Stimulated activated CD4-positive, alpha-beta T cell treated with anti-CD3 and anti-CD28 coated beads, Interleukin-15, amount 100 ng/mL, for 24 hours (primary cell): ENCODE measurements around the gene GLG1.
"Not testable (repeated sequence)": the region's sequence is repeated elsewhere in the genome, so short reads cannot be mapped to it uniquely, and the experiment has no call there.

Experiments
- DNase-seq: peaks from one replicate; pipeline ENCODE4 v3.0.0-alpha.2; 2020

The GLG1 gene

DNA sequence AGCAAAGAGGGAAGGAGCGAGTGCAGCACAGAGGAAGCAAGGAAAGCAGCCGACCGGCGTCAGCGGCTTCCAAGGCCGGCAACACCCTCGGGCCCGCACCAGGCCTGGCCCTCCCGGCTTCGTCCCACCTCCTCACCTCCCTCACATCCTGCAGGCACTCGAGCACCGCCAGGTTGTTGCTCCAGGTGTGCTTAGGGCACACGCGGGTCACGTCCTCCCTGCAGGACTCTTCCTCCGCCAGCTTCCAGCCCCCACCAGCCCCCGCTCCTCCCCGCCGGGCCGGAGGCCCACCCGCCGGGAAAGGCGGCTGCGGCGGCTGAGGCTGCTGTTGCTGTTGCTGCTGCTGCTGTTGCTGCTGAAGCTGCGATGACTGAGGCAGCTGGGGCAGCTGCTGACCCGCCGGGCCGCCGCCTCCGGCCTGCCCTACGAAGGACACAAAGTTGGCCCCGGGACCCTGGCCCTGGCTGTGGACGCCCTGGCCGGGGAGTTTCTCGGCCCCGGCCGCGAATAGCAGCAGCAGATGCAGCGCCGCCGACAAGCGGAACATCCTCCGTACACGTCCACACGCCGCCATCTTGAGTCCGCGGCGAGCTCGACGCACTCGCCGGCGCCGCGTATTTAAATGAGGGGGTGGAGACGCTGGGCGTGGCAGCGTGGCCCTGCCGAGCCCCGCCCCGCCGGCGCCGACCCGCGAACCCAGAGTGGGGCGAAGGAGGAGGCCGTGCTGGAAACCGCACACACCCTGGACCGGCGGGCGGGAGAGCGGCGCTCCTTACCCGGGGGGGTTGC is at the start of gene GLG1:
Gene GLG1 (minus strand): TSS at position 594 of the 789 bp plus-strand sequence. CDS start 20 bp downstream, at position 574.
- DNase-seq = peak; percentile 93

DNA sequence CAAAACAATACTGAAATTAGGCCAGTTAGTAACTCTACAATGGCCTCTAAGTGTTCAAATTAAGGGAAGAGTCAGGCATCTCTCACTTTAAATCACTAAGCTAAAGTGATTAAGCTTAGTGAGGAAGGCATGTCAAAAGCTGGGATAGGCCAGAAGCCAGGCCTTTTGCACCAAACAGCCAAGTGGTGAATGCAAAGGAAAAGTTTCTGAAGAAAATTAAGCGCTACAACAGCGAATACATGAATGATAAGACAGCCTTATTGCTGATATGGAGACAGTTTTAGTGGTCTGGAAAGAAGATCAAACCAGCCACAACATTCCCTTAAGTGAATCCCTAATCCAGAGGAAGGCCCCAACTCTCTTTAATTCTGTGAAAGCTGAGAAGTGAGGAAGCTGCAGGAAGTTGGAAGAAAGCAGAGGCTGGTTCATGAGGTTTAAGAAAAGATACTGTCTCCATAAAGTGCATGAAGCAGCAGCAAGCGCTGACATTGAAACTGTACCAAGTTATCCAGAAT is 47.7 kb upstream of the GLG1 start:
- DNase-seq = no peak

- DNase-seq = not testable (repeated sequence)
Observed at GRCh38 chr16:74652883-74653282, 46.0 kb upstream of the GLG1 start.

DNA sequence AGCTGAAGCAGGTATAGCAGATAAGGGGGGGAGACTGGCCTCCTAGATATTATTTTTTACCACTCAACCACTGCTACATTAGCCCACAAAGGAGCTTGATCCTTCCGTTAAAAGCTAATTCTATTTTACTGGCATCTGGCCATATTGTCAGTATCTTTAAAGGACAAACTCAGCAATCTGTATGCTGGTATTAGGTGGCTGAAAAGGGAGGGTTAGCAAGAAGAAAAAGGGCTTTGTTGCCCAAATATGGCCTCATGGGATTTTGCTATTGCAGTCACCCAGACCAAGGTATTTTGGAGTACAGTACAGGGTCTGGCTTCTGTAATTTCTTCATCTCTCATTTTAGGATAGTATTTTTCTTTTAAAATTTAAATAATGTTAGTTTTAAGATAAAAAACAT is 45.3 kb upstream of the GLG1 start:
- DNase-seq = no peak

DNA sequence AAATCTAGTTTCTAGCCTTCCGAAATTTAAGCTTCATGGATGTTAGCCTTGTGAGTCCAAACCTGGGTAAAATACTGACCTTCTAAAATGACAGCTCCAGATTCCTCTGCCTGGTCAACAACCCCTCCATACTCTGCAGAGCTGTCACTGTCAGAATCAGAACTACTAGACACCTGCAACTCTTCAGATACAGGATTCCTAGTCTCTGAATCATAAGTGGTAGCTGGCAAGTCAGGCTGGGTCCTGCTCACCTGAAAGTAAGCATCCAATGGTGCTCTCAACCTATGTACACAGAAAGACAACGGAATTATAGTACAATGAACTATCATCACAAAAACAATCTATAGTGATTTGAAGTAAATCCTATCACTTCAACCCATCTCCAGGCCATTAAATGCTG is 44.9 kb upstream of the GLG1 start:
- no peak for DNase-seq

DNA sequence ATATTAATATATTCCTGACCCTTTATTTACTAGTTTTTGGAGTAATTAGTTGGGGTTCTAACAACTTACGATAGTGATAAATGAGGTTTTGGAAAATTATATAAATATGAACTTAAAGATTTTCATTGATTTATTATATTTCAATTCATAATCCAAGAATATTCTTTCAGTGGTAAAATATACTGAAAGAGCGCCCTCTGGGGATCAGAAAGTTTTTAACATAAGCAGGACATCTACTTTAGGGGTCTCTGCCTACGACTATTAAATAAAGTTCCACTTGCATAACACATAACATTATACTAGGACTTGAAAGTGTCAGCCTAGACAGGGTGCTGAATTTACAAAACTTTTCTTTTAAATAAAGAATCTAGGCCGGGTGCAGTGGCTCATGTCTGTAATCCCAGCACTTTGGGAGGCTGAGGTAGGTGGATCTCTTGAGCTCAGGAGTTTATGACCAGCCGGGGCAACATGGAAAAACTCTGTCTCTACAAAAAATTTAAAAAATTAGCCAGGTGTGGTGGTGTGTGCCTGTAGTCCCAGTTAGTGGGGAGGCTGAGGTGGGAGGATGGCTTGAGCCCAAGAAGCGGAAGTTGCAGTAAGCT is 44.2 kb upstream of the GLG1 start:
- no peak for DNase-seq

DNA sequence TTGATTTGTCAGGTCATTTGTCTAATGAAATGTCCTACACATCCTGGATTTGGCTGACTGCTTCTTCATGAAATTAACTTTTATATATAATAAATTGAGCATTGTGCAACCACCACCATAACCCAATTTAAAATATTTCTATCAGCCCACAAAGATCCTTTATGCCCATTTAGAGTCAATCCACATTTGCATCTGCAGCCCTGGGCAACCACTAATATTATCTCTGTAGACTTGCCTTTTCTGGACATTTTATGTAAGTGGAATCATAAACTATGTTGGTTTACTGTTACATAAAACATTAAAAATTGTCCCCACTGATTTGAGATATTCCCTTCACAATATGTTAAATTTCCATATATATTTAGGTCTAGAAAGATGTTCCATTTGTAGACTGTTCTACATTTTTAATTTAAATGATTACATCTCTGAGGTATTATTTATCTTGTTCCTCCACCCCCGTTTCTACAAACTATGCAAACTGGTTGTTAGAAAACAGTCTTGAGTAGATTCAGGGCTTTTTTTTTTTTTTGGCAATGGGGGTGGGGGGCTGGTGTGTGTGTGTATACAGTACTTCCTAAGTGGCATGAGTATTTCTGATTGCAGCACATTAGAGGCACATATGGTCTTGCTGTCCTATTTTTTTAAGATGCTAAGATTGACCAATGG is 43.1 kb upstream of the GLG1 start:
- DNase-seq = no peak

DNA sequence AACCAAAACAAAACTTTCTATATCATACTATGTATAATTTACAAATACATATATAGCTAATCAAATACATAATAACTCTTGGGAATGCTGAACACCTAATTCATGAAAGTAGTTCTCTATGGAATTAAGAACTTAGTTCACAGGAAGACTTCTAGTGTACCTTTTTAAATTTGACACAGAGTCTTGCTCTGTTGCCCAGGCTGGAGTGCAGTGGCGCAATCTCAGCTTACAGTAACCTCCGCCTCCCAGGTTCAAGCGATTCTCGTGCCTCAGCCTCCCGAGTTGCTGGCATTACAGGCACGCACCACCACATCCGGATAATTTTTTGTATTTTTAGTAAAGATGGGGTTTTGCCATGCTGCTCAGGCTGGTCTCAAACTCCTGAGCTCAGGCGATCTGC is 35.1 kb upstream of the GLG1 start:
- no peak for DNase-seq

GRCh38 chr16:74637742-74638453 is 31.0 kb upstream of the GLG1 start:
- no peak for DNase-seq

DNA sequence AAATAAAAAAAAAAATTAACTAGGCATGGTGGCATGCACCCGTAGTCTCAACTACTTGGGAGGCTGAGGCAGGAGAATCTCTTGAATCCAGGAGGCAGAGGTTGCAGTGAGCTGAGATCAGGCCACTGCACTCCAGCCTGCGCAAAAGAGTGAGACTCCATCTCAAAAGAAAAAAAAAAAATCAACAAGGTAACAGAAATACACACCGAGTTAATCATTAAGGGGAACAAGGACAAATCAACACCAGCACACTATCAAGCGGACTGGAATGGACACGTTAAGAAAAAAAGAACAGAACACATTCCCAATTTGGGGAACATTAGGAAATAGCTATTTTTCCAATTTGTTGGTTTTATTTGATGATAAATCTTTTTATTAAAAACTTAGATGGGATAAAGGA is 28.4 kb upstream of the GLG1 start:
- no peak for DNase-seq

DNA sequence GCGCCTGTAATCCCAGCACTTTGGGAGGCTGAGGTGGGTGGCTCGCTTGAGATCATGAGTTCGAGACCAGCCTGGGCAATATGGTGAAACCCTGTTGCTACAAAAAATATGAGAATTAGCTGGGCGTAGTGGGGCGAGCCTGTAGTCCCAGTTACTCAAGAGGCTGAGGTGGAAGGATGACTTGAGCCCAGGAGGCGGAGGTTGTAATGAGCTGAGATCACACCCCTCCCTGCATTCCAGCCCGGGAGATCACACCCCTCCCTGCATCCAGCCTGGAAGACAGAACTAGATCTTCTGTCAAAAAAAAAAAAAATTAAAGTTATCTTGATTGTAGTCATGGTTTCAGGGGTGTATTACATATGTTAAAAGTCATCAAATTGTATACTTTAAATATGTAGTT is 26.8 kb upstream of the GLG1 start:
- DNase-seq = no peak

DNA sequence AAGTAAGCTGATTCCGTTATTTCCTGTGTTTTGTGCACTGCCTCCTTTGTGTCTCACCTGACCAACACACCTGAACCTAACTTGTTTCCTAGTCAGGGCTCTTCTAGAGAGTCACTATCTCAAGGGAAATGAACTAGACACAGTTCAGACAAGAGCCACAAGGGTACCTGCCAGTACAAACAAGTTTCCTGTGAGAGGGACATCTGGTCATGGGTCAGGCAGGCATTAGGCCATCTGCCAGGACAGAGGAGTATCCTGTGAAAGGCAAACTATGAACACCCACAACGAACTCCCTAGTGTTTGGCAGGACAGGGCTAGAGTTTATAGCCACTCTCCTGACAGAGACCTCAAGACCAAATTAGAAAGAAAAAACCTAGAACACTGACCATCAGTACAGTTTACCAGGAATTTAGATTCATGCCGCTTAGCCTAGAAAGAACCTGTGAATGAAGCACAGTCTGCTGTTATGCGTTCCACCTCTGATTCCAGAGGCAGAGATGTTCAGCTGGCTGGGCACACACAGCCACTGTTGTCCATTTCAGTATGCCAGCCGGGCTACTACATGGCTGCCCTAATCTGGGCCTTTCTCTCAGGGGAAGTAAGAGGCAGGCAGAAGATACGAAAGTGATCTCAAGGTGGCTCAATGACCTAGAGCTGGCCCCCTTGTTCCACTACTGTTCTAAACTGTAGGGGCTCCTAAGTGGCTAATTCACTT is 20.7 kb upstream of the GLG1 start:
- DNase-seq = no peak

DNA sequence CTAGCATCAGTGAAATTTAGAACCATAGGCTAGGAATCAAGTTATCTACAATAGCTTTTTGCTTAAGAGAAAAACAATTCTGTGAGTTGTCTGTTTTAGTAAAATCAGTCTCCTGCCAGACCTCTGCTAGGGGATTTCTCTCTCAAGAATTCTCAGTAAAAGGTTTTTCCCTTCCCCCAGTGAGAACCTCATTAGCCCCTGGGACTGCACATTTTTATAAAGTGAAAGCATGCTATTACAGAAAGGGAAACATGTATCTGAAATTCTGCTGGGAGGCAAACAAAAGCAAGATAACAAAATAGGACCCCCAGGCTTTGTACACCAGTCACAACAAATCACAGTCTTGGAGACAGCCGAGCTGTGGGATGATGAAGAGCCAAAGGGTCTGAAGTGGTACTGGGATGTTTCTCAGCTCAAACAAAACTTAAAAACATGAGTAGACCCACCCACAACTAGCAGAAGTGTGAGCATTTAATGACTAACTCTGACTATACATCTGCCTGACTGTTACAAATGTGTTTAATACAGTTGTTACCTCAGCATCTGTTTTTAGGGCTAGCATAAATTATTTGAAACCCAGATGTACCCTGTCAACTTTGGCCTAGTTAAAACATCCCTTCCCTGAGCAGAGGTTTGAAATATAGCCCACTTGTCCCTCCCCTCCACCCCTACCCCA is 20.0 kb upstream of the GLG1 start:
- no peak for DNase-seq

DNA sequence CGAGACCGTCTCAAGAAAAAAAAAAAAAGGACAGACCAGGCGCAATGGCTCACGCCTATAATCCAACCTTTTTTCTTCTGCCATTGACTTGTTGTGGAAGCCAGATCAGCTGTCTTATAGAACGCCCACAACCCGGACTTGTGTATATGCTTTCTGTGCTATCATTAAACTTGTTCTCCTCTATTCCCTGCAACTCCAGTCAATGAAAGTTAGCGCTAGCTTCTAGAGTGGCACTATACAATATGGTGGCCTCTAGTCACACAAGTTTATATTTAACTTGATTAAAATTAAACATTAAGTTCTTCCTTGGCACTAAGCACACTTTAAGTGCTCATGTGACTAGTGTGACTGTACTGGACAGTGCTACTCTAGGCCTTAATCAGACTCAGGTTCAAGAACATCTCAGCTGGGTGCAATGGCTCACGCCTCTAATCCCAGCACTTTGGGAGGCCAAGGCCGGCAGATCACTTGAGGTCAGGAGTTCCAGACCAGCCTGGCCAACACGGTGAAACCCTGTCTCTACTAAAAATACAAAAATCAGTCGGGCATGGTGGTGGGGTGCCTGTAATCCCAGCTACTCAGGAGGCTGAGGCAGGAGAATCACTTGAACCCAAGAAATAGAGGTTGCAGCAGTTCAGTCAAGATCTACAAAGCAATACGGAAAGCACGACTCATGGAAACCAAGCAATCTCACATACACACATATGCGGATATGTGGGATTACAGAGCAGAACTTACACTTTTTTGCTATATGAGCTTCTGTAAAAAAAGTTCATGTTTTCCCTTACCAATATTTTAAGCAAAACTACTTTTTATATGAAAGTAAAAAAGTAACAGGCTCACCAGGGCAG is 18.8 kb upstream of the GLG1 start:
- peak; percentile 39 for DNase-seq

- no peak for DNase-seq
Observed at GRCh38 chr16:74623839-74624235, 16.9 kb upstream of the GLG1 start.

DNA sequence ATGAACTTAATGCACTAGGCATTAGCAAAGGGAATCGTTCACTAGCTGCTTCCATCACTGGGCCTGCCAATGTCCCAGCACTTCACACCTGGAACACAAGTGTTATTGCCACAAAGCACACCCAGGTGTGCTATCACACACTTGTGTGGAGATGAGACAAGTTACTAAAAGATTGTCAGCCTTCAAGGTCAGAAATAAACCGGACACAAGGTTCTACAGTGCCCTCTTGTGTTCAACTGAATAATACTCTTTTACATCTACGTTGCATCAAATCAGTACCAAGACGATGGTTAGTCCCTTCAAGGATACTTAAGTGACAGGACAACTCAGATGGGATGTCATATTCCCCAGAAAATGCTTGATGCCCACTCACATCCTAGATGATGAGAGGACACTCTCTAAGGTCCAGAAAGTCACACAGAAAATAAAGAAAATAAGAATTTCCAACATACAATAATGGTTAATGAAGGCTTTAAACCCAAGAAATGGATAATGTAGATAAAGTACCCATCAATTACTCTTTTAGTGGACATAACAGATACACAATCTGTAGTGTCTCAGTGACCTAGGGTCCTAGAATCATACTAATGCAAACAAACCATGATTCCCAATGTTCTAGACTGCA is 16.4 kb upstream of the GLG1 start:
- DNase-seq = no peak

GRCh38 chr16:74622005-74622404 is 15.1 kb upstream of the GLG1 start:
- no peak for DNase-seq

DNA sequence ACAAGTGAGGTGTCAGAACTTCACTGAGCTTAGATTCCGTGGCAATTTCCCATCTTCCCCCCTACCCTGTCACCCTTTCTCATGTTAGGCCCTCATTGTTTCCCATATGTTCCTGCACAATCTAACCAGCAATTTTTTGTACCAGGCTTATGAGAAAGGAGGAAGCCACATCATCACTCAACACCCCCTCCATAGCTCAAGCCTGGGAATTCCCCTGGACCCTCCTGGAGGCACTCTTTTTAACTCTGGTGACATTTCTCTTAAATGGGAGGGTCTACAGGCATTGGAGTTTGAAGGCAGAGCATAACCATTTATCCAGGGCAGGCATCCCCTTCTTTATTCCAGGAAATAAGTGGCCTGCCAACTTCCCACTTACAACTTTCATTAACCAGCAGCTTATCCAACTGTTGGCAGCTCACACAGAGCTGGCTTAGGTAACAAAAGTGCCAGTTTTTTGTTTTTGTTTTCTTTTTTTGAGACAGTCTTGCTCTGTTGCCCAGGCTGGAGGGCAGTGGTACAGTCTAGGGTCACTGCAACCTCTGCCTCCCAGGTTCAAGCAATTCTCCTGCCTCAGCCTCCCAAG is 10.4 kb upstream of the GLG1 start:
- no peak for DNase-seq

DNA sequence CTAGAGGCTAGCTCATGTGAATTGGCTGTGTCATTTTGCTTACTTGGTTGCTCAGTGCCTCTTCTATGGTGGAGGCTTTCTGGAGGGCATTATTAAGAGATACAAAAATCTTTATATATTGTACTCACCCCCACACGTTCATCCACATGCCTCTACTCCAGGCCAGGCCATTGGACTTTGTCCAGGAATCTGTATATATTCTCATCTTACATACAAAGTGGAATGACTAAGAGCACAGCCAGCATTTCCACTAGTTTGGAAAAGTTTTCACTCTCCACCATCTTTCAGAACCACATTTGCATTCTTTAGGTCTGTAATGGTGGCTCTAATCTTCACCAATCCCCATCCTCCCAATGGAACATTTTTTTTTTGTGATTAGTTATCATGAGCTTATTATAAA is 4.8 kb upstream of the GLG1 start:
- no peak for DNase-seq

GRCh38 chr16:74608944-74609343 is 2.0 kb upstream of the GLG1 start:
- DNase-seq = peak; percentile 31
